ENCODE data around the gene UBXN1. TPM values are rescaled to one million over a fixed set of nuclear protein-coding genes. Genes with fewer than 3 reads are reported as not detected.

The UBXN1 gene
- total RNA-seq, 2 experiments from 2014 or later = 196 to 222 TPM

DNA sequence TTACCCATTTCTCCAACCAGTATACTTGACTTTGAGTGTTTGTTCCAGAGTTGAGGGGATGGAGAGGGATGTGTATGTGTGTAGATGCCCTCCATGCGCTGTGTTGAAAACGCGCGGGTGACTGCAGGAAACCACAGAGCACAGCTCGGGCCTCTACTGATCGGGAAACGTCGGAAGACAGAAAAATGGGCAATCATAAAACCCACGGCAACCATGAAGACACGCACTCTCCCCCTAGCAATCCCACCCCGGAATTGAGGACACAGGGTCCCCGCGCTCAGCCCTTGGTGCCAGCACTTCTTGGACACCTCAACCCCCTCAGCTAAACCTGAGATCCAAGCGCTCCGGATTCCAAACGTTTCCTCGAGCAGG lies 7.7 kb downstream of the UBXN1 start:
- ATAC-seq (ENCODE audit: poor library complexity) (peak; percentile 61), DNase-seq (peak in 2 of 14 experiments; percentile 24 to 32)
- Mint-ChIP-seq H3K9me3 (no peaks in the 10 kb centered on the region), H3K4me1 (ENCODE audit: low read depth) (peaks cover 47% of the 10 kb centered on the region), H3K27ac (peak overlapping the region; percentile 87), H3K27me3 (no peaks in the 10 kb centered on the region), H3K4me3 (peak overlapping the region; percentile 91), H3K36me3 (ENCODE audit: low read depth) (peaks cover 33% of the 10 kb centered on the region)
- Histone ChIP-seq H3K9me3 (ENCODE audit: control insufficient read depth in 1 of 2, insufficient read depth in 1 of 2, low read length in 2 of 2) (no peaks in the 10 kb centered on the region), H3K27ac (ENCODE audit: low read depth in 1 of 2, low read length in 2 of 2) (peak overlapping the region; percentile 72 to 83), H3K27me3 (ENCODE audit: control insufficient read depth in 1 of 2, insufficient read depth in 2 of 2, low read length in 2 of 2) (no peaks in the 10 kb centered on the region), H3K36me3 (ENCODE audit: insufficient read depth, low read length) (peaks cover 27% of the 10 kb centered on the region), H3K4me1 (ENCODE audit: insufficient read depth, low read length) (peaks cover 56% of the 10 kb centered on the region), H3K4me3 (ENCODE audit: low read length) (peak overlapping the region; percentile 98)
- TF ChIP-seq, protein P1, sequence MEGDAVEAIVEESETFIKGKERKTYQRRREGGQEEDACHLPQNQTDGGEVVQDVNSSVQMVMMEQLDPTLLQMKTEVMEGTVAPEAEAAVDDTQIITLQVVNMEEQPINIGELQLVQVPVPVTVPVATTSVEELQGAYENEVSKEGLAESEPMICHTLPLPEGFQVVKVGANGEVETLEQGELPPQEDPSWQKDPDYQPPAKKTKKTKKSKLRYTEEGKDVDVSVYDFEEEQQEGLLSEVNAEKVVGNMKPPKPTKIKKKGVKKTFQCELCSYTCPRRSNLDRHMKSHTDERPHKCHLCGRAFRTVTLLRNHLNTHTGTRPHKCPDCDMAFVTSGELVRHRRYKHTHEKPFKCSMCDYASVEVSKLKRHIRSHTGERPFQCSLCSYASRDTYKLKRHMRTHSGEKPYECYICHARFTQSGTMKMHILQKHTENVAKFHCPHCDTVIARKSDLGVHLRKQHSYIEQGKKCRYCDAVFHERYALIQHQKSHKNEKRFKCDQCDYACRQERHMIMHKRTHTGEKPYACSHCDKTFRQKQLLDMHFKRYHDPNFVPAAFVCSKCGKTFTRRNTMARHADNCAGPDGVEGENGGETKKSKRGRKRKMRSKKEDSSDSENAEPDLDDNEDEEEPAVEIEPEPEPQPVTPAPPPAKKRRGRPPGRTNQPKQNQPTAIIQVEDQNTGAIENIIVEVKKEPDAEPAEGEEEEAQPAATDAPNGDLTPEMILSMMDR (IDR thresholded peaks at IDR 0.05) = no peak
- CTCF ChIA-PET = interaction anchor here (1.0 to 3.0 kb wide), 5 partner anchors 10 to 210 kb away, joined by 3 to 8 read pairs (median 6); partner anchors contain the start of genes INTS5, SLC3A2 and TMEM179B
- POLR2A ChIA-PET = interaction anchor here (0.6 to 6.4 kb wide), 28 partner anchors 10 to 919 kb away, joined by 3 to 94 read pairs (median 6); partner anchors contain the start of genes B3GAT3, EEF1G, EML3 and GANAB
- intact Hi-C loops (cut with DNase I, micrococcal nuclease) = loop anchor here (2.0 to 5.0 kb wide), 4 partner anchors 18 to 79 kb away; partner anchors contain the start of genes BSCL2 (in 2 of the 2), GNG3 (in 2 of the 2), INTS5 (in 2 of the 2) and TUT1 (in 2 of the 2)

DNA sequence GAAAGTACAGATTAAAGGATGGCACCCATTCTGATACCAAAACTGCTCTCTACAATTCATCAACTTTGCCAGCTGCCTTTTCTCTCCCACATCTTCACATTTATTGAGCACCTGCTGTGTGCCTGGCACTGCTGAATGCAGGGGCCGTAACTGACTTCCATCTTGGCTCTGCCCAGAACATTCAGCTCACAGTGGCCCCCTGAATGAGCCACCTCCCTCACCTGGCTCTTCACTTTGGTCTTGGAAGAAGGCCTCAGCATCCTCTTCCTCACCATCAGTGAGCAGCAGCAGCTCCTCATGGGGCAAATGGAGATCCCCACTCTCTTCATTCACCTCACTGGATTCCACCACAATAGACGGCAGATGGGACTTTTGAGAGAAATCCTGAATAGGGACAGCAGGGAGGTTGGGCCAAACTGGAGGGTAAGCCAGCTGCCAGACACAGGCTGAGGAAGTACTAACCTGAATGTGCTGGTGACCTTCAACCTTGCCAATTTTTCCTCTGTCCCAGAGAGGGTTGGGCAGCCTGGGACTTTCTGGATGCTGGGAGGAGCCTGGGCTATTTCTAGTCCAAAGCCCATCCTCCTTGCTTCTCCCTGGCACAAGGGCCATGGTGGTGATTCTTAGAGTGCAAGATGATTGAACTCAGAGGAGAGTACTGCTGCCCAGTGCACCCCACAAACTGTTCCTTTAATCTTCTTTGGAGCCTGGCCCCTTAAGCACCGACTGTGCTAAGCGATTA lies 9.3 kb downstream of the UBXN1 start:
- Mint-ChIP-seq H3K9me3 (no peaks in the 10 kb centered on the region), H3K36me3 (ENCODE audit: low read depth) (peaks cover 39% of the 10 kb centered on the region), H3K4me3 (peak overlapping the region; percentile 91), H3K27me3 (no peaks in the 10 kb centered on the region), H3K4me1 (ENCODE audit: low read depth) (peaks cover 51% of the 10 kb centered on the region), H3K27ac (peak overlapping the region; percentile 87)
- ATAC-seq (ENCODE audit: poor library complexity) (no peak), DNase-seq (no peak)
- H3K4me3 ChIP-seq (ENCODE audit: low read length) = no peak overlapping the region
- peaks cover 19% of the 10 kb centered on the region for H3K36me3 ChIP-seq (ENCODE audit: insufficient read depth, low read length)
- intact Hi-C loops (cut with DNase I, micrococcal nuclease) = loop anchor here (2.0 to 10.0 kb wide), 5 partner anchors 17 to 875 kb away; partner anchors contain the start of genes BSCL2 (in 2 of the 2), GNG3 (in 2 of the 2), INTS5 (in 2 of the 2) and TUT1 (in 2 of the 2)
- ChIA-PET POLR2A (interaction anchor here (0.7 to 6.4 kb wide), 10 partner anchors 16 to 171 kb away, joined by 3 to 94 read pairs (median 16); partner anchors contain the start of genes EEF1G, HNRNPUL2, INTS5 and MTA2), CTCF (interaction anchor here (0.6 to 1.1 kb wide), 2 partner anchors 47 to 245 kb away, joined by 3 read pairs; no protein-coding TSS in a partner anchor)
- H3K27ac ChIP-seq (ENCODE audit: low read depth in 1 of 2, low read length in 2 of 2) = no peak overlapping the region
- H3K27me3 ChIP-seq (ENCODE audit: control insufficient read depth in 1 of 2, insufficient read depth in 2 of 2, low read length in 2 of 2) = no peaks in the 10 kb centered on the region
- peaks cover 64% of the 10 kb centered on the region for H3K4me1 ChIP-seq (ENCODE audit: insufficient read depth, low read length)
- H3K9me3 ChIP-seq (ENCODE audit: control insufficient read depth in 1 of 2, insufficient read depth in 1 of 2, low read length in 2 of 2) = no peaks in the 10 kb centered on the region
- TF ChIP-seq, protein P1 (IDR thresholded peaks at IDR 0.05) = no peak

DNA sequence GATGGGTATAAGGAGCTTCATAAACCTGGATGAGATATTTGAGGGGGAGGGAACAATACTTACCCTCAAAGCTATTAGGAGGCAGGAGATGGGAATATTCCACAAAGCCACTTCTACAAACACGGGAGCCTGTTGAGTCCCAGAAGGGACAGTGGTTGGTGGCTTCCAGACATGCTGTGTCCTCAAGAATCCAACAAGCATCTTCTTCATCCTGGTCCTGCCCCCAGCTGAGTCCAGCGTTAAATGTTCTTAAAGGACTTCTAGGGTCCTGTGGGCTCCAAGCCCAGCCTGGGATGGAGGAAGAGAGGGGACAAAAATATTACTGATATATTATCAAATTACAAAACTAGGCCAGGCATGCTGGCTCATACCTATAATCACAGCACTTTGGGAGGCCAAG lies 11.4 kb downstream of the UBXN1 start:
- Mint-ChIP-seq H3K27ac (peak overlapping the region; percentile 96), H3K4me1 (ENCODE audit: low read depth) (peaks cover 53% of the 10 kb centered on the region), H3K4me3 (peak overlapping the region; percentile 99), H3K27me3 (no peaks in the 10 kb centered on the region), H3K9me3 (no peaks in the 10 kb centered on the region), H3K36me3 (ENCODE audit: low read depth) (peaks cover 49% of the 10 kb centered on the region)
- ChIA-PET POLR2A (interaction anchor here (0.8 to 5.3 kb wide), 10 partner anchors 10 to 173 kb away, joined by 3 to 170 read pairs (median 10); partner anchors contain the start of genes EEF1G, GANAB, HNRNPUL2 and INTS5), CTCF (interaction anchor here (1.4 kb wide), 1 partner anchor 13 kb away, joined by 3 read pairs; no protein-coding TSS in a partner anchor)
- ATAC-seq (ENCODE audit: poor library complexity) (no peak), DNase-seq (no peak)
- H3K27ac ChIP-seq (ENCODE audit: low read depth in 1 of 2, low read length in 2 of 2) = peak overlapping the region in 1 of 2 donors; percentile 35
- H3K36me3 ChIP-seq (ENCODE audit: insufficient read depth, low read length) = peaks cover 17% of the 10 kb centered on the region
- peaks cover 66% of the 10 kb centered on the region for H3K4me1 ChIP-seq (ENCODE audit: insufficient read depth, low read length)
- H3K27me3 ChIP-seq (ENCODE audit: control insufficient read depth in 1 of 2, insufficient read depth in 2 of 2, low read length in 2 of 2) = no peaks in the 10 kb centered on the region
- intact Hi-C loops (cut with DNase I, micrococcal nuclease) = loop anchor here in 1 of 2 experiments (10.0 kb wide), 1 partner anchor 873 kb away; the partner anchor contains the start of genes FEN1 and TMEM258
- H3K4me3 ChIP-seq (ENCODE audit: low read length) = no peak overlapping the region
- TF ChIP-seq, protein P1 (IDR thresholded peaks at IDR 0.05) = no peak
- no peaks in the 10 kb centered on the region for H3K9me3 ChIP-seq (ENCODE audit: control insufficient read depth in 1 of 2, insufficient read depth in 1 of 2, low read length in 2 of 2)
